Measurements from ENCODE around the gene MTX2. TPM values are rescaled to one million over a fixed set of nuclear protein-coding genes. Genes with fewer than 3 reads are reported as not detected.

MTX2 gene
- total RNA-seq, 5 donors from 2014 or later (not counting 1 experiment from before 2014, with no cell fraction given), result 6.6 to 9.9 (median 9.4) TPM

DNA sequence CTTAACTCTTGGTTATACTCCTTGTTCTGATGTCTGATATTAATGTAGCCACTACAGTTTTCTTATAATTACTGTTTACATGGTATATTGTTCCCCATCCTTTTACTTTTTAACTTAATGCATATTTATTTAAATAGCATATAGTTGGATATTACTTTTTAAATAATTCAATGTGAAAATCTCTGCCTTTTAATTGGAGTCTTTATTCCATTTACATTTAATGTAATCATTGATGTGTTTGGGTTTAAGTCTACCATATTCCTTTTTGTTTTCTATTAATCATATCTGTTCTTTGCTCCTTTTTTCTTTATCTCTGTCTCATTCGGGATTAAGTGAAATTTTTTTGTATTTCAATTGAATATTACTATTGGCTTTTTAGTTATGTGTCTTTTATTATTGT, 109.1 kb downstream of the MTX2 start:
- ChIA-PET POLR2A (no interaction called here), CTCF (no interaction called here)
- H3K4me3 ChIP-seq (ENCODE audit: control insufficient read depth in 1 of 2, extremely low read depth in 1 of 2, low read length in 1 of 2), result no peak overlapping the region
- H3K36me3 ChIP-seq (ENCODE audit: control insufficient read depth in 2 of 2, extremely low read depth in 1 of 2, insufficient read depth in 1 of 2, low read length in 1 of 2), result no peaks in the 10 kb centered on the region
- ATAC-seq (replicated peaks in 1 of 4) (no peak), DNase-seq (no peak)
- Mint-ChIP-seq H3K4me1 (no peaks in the 10 kb centered on the region), H3K9me3 (peaks cover 4 to 18% (median 16%) of the 10 kb centered on the region in 3 donors), H3K4me3 (no peak overlapping the region), H3K27me3 (peaks cover 6 to 9% of the 10 kb centered on the region in 2 donors), H3K36me3 (no peaks in the 10 kb centered on the region), H3K27ac (no peak overlapping the region)
- no peak overlapping the region for H3K27ac ChIP-seq (ENCODE audit: low read length)
- peaks cover 8% of the 10 kb centered on the region for H3K9me3 ChIP-seq
- no peaks in the 10 kb centered on the region for H3K4me1 ChIP-seq (ENCODE audit: control insufficient read depth in 1 of 2, extremely low read depth in 1 of 2, insufficient read depth in 2 of 2, low read length in 2 of 2)
- WGBS (ENCODE audit: insufficient coverage), result no CpG with 5 or more reads among the region's 1 CpG
- H3K27me3 ChIP-seq (replicated peaks in 1 of 2; ENCODE audit: control insufficient read depth in 2 of 2, extremely low read depth in 1 of 2, insufficient read depth in 2 of 2, low read length in 1 of 2), result peaks cover 0 to 2% of the 10 kb centered on the region in 2 experiments

DNA sequence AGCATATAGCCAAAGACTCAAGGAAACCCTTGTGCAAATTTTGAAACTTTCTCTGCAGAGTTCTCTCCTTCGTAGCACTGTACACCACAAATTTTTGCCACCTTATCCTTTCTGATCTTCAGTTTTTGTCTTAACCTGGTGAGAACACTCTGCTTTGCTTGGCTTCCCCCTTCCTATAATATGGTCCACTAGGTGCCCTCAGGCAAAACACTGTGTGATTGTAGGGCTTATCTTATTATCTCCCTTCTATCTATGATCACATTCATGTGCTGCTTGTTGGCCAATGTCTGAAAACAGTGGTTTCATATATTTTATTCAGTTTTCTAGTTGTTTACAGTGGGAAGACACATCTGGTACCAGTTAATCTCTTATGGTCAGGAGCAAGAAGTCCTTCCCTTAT, 111.1 kb downstream of the MTX2 start:
- no peaks in the 10 kb centered on the region for H3K4me1 Mint-ChIP-seq

DNA sequence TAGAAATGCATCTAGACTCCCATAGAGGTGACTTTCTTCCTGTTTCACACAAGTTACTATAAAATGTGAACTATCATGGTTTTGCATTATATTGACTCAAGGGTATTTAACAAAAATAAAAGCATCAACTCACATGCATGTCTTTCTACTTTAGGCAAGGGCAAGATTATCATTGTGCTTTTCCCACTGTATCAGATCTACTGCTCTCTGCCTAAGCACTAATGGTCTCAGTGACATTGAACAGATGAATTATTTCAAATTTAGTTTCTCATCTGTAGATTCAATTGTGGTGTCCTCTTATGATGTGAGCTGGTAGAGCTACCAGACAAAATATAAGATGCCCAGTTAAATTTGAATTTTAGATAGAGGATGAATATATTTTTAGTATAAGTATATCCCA, 113.9 kb downstream of the MTX2 start:
- no peaks in the 10 kb centered on the region for H3K4me1 Mint-ChIP-seq
- no peak overlapping the region for H3K27ac ChIP-seq (ENCODE audit: low read length)
- H3K27me3 Mint-ChIP-seq, result peaks cover 20 to 26% of the 10 kb centered on the region in 2 donors
- ATAC-seq (replicated peaks in 1 of 4), result no peak
- no peaks in the 10 kb centered on the region for H3K36me3 Mint-ChIP-seq
- DNase-seq, result no peak
- H3K27ac Mint-ChIP-seq, result no peak overlapping the region
- no peaks in the 10 kb centered on the region for H3K36me3 ChIP-seq (ENCODE audit: control insufficient read depth in 2 of 2, extremely low read depth in 1 of 2, insufficient read depth in 1 of 2, low read length in 1 of 2)
- peaks cover 0 to 18% (median 13%) of the 10 kb centered on the region in 3 donors for H3K9me3 Mint-ChIP-seq
- peaks cover 4% of the 10 kb centered on the region for H3K9me3 ChIP-seq
- no peak overlapping the region for H3K4me3 Mint-ChIP-seq
- ChIA-PET POLR2A (no interaction called here), CTCF (no interaction called here)
- peaks cover 0 to 6% of the 10 kb centered on the region in 2 experiments for H3K27me3 ChIP-seq (replicated peaks in 1 of 2; ENCODE audit: control insufficient read depth in 2 of 2, extremely low read depth in 1 of 2, insufficient read depth in 2 of 2, low read length in 1 of 2)
- H3K4me3 ChIP-seq (ENCODE audit: control insufficient read depth in 1 of 2, extremely low read depth in 1 of 2, low read length in 1 of 2), result no peak overlapping the region
- no peaks in the 10 kb centered on the region for H3K4me1 ChIP-seq (ENCODE audit: control insufficient read depth in 1 of 2, extremely low read depth in 1 of 2, insufficient read depth in 2 of 2, low read length in 2 of 2)

More for the DNA sequence above, 111.1 kb downstream of the MTX2 start:
- H3K27me3 Mint-ChIP-seq, result peaks cover 6 to 9% of the 10 kb centered on the region in 2 donors
- ATAC-seq (replicated peaks in 1 of 4) (no peak), DNase-seq (no peak)
- ChIA-PET CTCF (no interaction called here), POLR2A (no interaction called here)
- peaks cover 8% of the 10 kb centered on the region for H3K9me3 ChIP-seq
- H3K36me3 ChIP-seq (ENCODE audit: control insufficient read depth in 2 of 2, extremely low read depth in 1 of 2, insufficient read depth in 1 of 2, low read length in 1 of 2), result no peaks in the 10 kb centered on the region
- H3K4me1 ChIP-seq (ENCODE audit: control insufficient read depth in 1 of 2, extremely low read depth in 1 of 2, insufficient read depth in 2 of 2, low read length in 2 of 2), result no peaks in the 10 kb centered on the region
- no peaks in the 10 kb centered on the region for H3K36me3 Mint-ChIP-seq
- H3K27ac Mint-ChIP-seq, result no peak overlapping the region
- whole genome bisulfite sequencing (ENCODE audit: insufficient coverage), result 100% methylated on average over 1 of the region's 1 CpG
- H3K4me3 ChIP-seq (ENCODE audit: control insufficient read depth in 1 of 2, extremely low read depth in 1 of 2, low read length in 1 of 2), result no peak overlapping the region
- peaks cover 0 to 18% (median 16%) of the 10 kb centered on the region in 3 donors for H3K9me3 Mint-ChIP-seq
- H3K27me3 ChIP-seq (replicated peaks in 1 of 2; ENCODE audit: control insufficient read depth in 2 of 2, extremely low read depth in 1 of 2, insufficient read depth in 2 of 2, low read length in 1 of 2), result peaks cover 0 to 2% of the 10 kb centered on the region in 2 experiments
- H3K27ac ChIP-seq (ENCODE audit: low read length), result no peak overlapping the region
- no peak overlapping the region for H3K4me3 Mint-ChIP-seq

DNA sequence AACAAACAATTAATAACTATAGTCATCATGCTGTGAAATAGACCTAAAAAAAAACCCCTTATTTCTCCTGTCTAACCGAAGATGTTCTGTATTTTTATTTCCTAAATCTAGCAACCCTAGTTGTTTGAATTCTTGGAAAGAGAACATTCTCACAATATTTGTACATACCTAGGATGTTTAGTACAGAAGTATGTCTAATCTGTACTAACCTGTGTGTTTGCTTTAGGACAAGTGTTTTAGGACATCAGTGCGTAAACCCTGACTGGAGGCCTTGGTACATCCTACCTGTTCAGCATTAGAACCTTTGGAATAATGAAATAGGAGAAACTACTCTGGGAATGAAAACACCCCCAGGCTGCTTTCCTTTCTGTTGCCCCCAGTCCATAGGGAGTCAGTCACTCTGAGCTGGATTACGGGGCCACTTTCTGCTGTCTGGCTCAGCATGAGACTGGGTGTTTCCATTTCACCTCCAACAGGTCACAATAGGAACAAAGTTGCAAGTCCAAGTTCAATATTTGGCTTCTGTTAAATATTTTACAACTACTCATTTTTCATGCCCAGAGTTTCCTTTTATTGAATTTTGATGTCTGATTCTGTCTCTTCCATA, 114.7 kb downstream of the MTX2 start:
- ChIA-PET CTCF (no interaction called here), POLR2A (no interaction called here)
- Mint-ChIP-seq H3K9me3 (peaks cover 0 to 11% (median 7%) of the 10 kb centered on the region in 3 donors), H3K36me3 (no peaks in the 10 kb centered on the region), H3K4me1 (no peaks in the 10 kb centered on the region), H3K27me3 (peaks cover 24 to 30% of the 10 kb centered on the region in 2 donors), H3K4me3 (no peak overlapping the region), H3K27ac (no peak overlapping the region)
- Histone ChIP-seq H3K27ac (ENCODE audit: low read length) (no peak overlapping the region), H3K27me3 (replicated peaks in 1 of 2; ENCODE audit: control insufficient read depth in 2 of 2, extremely low read depth in 1 of 2, insufficient read depth in 2 of 2, low read length in 1 of 2) (peaks cover 0 to 6% of the 10 kb centered on the region in 2 experiments), H3K4me3 (ENCODE audit: control insufficient read depth in 1 of 2, extremely low read depth in 1 of 2, low read length in 1 of 2) (no peak overlapping the region), H3K9me3 (peaks cover 2% of the 10 kb centered on the region), H3K36me3 (ENCODE audit: control insufficient read depth in 2 of 2, extremely low read depth in 1 of 2, insufficient read depth in 1 of 2, low read length in 1 of 2) (no peaks in the 10 kb centered on the region), H3K4me1 (ENCODE audit: control insufficient read depth in 1 of 2, extremely low read depth in 1 of 2, insufficient read depth in 2 of 2, low read length in 2 of 2) (no peaks in the 10 kb centered on the region)
- DNase-seq (no peak), ATAC-seq (replicated peaks in 1 of 4) (no peak)
- WGBS (ENCODE audit: insufficient coverage), result no CpG with 5 or more reads among the region's 3 CpGs

DNA sequence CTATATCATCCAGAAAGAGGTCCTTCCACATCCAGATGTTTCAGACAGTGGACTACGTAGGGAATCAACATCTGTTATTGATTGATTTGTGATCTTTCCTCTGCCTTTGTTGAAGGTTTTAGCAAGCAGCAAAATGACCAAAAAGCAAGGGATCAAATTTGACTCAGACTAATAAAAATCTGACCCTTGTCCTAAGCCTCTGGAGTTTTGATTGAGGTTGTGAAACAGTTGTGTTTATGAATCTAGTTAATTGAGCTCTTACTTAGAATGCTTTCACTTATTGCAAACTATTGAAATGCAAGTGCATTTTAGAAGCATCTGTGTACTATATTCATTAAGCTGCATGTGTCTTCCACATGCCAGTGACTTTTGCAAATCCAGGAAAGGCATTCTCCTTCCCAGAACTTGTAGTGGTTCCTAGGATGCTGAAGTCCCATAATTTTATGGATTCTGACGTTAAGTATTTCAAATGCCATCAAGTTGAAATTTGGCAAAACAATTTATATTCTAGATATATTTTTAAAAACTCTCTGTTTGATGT, 116.0 kb downstream of the MTX2 start:
- H3K4me1 Mint-ChIP-seq, result no peaks in the 10 kb centered on the region
- POLR2A ChIA-PET, result no interaction called here
- peaks cover 31 to 37% of the 10 kb centered on the region in 2 donors for H3K27me3 Mint-ChIP-seq
- Histone ChIP-seq H3K27ac (ENCODE audit: low read length) (no peak overlapping the region), H3K4me1 (ENCODE audit: control insufficient read depth in 1 of 2, extremely low read depth in 1 of 2, insufficient read depth in 2 of 2, low read length in 2 of 2) (no peaks in the 10 kb centered on the region), H3K36me3 (ENCODE audit: control insufficient read depth in 2 of 2, extremely low read depth in 1 of 2, insufficient read depth in 1 of 2, low read length in 1 of 2) (no peaks in the 10 kb centered on the region), H3K27me3 (replicated peaks in 1 of 2; ENCODE audit: control insufficient read depth in 2 of 2, extremely low read depth in 1 of 2, insufficient read depth in 2 of 2, low read length in 1 of 2) (peaks cover 0 to 6% of the 10 kb centered on the region in 2 experiments), H3K9me3 (no peaks in the 10 kb centered on the region), H3K4me3 (ENCODE audit: control insufficient read depth in 1 of 2, extremely low read depth in 1 of 2, low read length in 1 of 2) (no peak overlapping the region)
- DNase-seq, result no peak
- no peak for ATAC-seq (replicated peaks in 1 of 4)
- CTCF ChIA-PET, result no interaction called here
- no peak overlapping the region for H3K27ac Mint-ChIP-seq
- WGBS (ENCODE audit: insufficient coverage), result no CpG with 5 or more reads among the region's 2 CpGs
- no peak overlapping the region for H3K4me3 Mint-ChIP-seq
- H3K36me3 Mint-ChIP-seq, result no peaks in the 10 kb centered on the region
- no peaks in the 10 kb centered on the region for H3K9me3 Mint-ChIP-seq

DNA sequence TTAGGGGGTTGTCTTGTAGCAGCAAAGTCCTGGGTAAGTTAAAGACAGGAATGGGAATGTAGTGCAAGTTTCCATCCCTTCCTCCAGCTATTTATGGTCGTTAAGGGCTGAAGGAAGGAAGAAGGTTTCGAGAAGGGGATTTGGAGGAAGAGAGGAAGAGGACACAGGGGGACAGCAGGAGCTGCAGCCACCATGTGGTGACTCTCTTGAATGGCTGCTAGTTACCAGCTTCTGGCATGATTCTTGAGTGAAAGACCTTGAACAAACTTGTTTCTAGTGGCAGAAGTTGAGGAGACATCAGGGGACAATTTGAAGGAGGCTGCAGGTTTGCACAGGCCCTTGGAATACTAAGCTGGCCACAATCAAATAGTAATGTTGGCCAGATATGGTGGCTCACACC, 116.6 kb downstream of the MTX2 start:
- H3K4me3 Mint-ChIP-seq, result no peak overlapping the region
- Histone ChIP-seq H3K9me3 (no peaks in the 10 kb centered on the region), H3K27ac (ENCODE audit: low read length) (no peak overlapping the region), H3K27me3 (replicated peaks in 1 of 2; ENCODE audit: control insufficient read depth in 2 of 2, extremely low read depth in 1 of 2, insufficient read depth in 2 of 2, low read length in 1 of 2) (peaks cover 0 to 6% of the 10 kb centered on the region in 2 experiments), H3K36me3 (ENCODE audit: control insufficient read depth in 2 of 2, extremely low read depth in 1 of 2, insufficient read depth in 1 of 2, low read length in 1 of 2) (no peaks in the 10 kb centered on the region), H3K4me3 (ENCODE audit: control insufficient read depth in 1 of 2, extremely low read depth in 1 of 2, low read length in 1 of 2) (no peak overlapping the region), H3K4me1 (ENCODE audit: control insufficient read depth in 1 of 2, extremely low read depth in 1 of 2, insufficient read depth in 2 of 2, low read length in 2 of 2) (no peaks in the 10 kb centered on the region)
- WGBS (ENCODE audit: insufficient coverage), result 15% methylated on average over 2 of the region's 2 CpGs
- POLR2A ChIA-PET, result no interaction called here
- no peaks in the 10 kb centered on the region for H3K9me3 Mint-ChIP-seq
- no peak overlapping the region for H3K27ac Mint-ChIP-seq
- H3K27me3 Mint-ChIP-seq, result peaks cover 33 to 41% of the 10 kb centered on the region in 2 donors
- DNase-seq (no peak), ATAC-seq (replicated peaks in 1 of 4) (no peak)
- CTCF ChIA-PET, result no interaction called here
- H3K4me1 Mint-ChIP-seq, result no peaks in the 10 kb centered on the region
- no peaks in the 10 kb centered on the region for H3K36me3 Mint-ChIP-seq

Data from T-cell (primary cell).